DMS 273 (cell line): Measurements from ENCODE around the gene STAM.
"Not testable (repeated sequence)": the region's sequence is repeated elsewhere in the genome, so short reads cannot be mapped to it uniquely, and the experiment has no call there.

Experiments
- DNase-seq: peaks from one replicate; lab custom pipeline; 2025; ENCODE audit not compliant: unreplicated experiment; lab: John Stamatoyannopoulos, UW

STAM gene

DNA sequence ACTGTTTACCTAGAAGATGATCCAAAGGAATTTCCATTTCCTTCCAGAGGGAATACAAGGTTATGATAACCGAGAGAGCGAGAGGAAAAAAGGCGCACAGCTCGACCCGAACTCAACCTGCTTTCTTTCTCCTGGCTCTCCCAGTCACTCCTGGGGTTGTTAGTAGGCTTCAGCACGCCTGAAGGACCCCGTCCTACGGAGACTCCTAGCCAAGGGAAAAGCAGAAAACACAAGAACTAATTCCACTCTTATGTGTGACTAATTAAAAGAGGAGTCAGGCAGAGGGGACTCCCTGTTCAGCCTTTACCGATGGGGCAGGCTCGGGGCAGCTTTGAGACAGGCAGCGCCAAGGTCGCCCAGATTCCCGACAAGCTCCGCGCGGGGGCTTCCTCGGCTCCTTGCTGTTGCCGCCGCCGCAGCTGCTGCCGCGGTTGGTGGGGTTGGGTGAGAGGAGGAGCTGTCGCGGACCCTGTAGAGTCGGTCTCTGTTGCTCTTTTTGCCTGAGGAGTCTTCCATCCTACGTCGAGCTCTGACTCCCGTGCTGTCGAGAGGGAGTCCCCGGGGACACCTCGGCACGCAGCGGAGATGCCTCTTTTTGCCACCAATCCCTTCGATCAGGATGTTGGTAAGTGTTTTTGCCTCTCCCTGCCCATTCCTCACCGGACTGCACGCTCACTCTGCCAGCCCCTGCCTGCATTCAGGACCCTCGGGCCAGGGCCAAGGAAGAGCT is at the start of gene STAM:
Gene STAM (plus strand): TSS at position 397 of the 730 bp plus-strand sequence. CDS start 189 bp downstream, at position 586.
- peak; percentile 95 for DNase-seq

DNA sequence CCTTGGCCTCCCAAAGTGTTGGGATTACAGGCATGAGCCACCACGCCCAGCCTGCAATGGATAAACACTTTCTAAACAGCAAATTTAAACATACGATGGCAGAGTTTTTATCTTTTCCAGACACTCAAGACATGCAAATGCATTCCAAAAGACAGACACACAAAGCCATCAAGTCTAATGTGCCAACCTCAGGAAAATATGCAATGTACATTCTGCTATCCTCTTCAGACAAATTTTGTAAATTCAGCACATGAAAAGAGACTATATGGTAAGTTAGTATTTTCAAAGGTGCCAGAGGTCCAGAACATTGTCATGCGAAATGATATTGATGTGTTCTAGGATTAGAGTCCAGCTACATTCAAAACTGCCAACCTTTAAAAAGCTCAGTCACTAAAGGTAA is 46.6 kb upstream of the STAM start:
- DNase-seq, result no peak

DNA sequence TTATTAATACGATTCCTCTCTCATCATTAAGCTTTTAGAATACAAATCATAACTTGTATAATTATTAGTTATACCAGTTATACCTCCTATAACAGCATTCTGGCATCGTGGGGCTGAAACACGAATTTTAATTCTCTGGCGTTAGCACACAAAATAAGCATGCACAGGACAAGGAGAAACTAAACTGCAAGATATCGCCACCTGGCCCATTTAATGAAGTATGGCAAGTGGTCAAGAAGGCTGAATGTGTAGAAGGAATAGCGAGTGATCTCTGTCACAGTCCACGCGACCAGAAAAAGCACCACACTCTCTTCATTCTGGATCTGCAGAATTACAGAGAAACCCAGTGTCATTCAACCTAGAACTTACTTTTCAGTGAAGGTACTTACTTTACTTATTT is 44.9 kb upstream of the STAM start:
- DNase-seq, result peak; percentile 31

DNA sequence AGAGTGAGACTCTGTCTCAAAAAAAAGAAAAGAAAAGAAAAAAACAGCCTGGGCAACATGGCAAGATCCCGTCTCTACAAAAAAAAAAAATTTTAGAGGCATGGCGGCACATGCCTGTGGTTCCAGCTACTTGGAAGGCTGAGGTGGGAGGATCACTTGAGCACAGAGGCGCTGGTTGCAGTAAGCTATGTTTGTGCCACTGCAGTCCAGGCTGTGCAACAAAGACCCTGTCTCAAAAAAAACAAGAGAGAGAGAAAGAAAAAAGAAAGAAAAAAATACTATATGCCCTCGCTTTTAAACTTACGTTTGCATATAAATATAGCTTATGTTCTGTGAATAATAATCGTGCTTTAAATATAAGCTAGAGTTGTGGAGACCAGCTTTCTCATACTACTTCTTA is 38.0 kb upstream of the STAM start:
- no peak for DNase-seq

DNA sequence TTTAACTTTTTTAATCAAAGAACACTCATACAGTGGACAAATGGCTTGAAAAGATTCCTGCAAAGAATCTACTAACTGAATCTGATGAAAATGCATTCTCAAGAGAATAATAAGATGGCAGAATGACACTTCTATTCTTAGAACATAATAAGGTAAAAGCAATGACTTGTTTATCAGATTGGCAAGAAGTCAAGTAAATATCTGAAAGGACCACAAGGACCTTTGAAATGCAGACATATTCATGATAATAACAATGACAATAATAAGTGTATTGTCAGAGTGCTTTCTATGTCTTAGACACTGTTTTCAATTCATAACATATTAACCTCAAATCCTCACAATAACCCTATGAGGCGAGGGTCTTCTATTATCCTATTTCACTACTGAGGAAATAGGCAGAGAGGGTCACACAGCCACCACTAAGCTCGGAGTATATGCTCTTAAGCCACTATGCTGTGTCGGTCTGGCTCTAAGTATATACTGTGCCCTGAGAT is 37.4 kb upstream of the STAM start:
- no peak for DNase-seq

DNA sequence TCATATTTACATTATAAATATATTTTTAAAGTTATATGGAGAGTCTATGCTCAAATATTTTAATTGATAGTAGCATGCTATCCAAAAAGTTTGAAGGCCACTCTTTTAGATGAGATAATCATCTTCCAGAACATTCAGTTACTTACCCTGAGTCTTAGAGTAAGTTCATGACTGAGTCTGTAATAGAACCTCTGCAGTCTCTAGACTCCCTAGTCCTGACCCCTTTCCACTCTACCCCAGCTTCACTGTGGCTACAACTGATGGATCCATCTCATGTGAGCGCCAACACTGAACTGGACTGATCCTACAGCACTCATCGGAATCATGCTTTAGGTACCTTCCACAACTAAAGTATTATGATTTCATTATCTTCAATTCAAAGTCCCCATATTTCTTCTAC is 36.9 kb upstream of the STAM start:
- DNase-seq, result no peak

DNA sequence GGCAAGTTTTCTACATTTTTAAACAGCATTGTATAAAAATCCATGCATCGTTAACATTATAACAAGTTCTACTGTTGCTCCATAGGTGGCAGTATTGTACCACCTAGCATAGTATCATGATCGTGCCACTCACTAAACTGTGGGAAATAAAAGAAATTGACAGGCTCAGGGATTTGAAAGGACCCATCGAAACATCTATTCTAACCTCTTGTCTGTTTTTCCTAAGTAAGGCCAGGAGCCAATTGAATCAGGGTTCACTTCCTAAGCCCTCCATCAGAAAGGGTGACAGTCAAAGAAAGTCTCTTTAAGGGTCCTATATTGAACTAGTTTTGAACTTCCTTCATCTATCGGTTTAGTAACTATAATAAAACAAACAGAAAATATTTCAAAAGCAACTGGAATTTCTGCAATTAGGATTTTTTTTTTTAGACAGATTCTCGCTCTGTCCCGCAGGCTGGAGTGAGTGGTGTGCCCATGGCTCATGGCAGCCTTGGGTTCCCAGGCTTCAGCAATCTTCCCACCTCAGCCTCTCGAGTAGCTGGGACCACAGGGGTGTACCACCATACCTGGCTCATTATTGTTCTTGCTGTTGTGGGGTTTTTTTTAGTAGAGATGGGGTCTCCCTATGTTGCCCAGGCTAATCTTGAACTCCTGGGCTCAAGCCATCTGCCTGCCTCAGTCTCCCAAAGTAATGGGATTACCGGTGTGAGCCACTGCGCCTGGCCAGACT is 36.2 kb upstream of the STAM start:
- DNase-seq, result peak; percentile 66

DNA sequence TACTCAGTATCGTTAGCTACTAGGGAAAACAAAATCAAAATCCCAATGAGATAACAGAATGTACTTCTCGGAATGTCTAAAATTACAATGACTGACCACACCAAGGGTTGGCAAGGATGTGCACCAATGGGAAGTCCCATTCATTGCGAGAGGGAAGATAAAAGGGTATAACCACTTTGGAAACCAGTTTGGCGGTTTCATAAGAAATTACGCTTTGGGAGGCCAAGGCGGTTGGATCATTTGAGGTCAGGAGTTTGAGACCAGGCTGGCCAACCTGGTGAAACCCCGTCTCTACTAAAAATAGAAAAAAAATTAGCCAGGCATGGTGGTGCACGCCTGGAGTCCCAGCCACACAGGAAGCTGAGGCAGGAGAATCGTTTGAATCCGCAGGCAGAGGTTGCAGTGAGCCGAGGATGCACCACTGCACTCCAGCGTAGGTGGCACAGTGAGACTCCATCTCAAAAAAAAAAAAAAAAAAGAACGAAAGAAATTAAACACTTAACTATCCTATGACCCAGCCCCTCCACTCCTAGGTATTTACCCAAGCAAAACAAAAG is 34.4 kb upstream of the STAM start:
- DNase-seq, result no peak

DNA sequence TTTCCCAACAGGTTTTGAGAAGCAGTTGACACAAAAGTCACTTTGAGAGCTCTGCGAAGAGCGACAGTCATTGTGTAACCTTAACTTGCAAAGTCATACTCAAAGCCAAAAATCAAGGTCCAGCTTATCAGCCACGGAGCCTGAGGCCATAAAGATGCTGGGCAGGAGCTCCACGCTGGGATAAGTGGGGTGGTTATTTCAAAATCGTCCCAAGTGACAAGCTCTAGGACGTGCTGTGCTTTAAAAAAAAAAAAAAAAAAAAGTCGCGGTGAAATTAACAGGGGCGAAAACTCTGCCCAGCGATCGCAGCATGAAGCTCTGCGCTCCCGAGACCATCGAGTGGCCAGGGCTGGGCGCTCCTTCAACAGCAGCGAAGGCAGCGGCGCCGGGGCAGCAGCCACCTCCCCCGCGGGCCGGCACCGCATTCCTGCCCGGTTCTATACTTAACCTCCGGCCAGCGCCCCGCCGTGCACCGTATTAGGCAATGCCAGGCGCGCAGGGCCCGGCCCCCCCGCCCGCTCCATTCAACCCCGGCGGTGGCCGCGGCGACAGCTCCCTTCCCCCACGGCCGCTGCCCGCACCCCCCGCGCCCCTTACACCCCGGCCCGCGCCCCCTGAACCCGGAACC is 27.4 kb upstream of the STAM start:
- DNase-seq, result peak; percentile 67

DNA sequence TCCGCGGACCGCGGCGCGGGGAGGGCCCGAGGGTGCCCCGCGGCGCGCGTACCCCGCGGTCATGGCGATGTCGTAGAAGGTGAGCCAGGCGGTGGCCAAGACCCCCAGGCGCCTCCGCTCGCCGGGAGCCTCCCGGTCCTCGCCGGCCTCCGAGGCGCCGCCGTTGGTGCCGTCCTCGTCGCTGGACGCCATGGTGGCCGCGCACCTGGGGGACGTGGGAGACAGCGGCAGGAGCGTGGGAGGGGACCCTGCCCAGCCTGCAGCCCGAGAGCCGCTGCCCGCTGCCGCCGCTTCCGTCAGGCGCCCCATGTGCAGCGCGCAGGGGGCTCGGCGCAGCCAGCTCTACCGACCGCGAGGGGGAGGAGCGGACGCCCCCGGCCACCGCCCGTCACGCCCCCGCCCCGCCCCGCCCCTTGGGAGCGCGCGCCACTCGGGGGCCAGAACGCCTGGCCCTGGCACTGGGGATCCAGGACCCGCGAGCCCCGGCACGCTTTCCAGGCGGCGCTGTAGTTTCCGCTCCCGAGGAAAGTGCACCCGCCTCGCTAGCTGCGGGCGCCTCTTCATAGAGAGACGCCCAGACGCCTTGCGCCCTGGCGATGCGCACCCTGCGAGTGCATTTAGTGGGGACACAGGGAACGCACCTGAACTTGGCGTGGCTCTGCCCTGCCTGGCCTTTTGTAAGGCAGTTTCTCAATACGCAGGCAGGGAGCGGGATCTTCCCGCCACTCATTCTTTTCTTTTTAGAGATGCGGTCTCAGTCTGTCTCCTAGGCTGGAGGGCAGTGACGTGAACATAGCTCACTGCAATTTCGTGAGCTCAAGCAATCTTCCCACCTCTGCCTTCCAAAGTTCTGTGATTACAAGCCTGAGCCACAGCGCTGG is 26.7 kb upstream of the STAM start, which contains the start of gene HACD1:
Gene HACD1 (minus strand): TSS at position 344 of the 881 bp plus-strand sequence. CDS start 35 bp downstream, at position 309.
- peak; percentile 84 for DNase-seq

DNA sequence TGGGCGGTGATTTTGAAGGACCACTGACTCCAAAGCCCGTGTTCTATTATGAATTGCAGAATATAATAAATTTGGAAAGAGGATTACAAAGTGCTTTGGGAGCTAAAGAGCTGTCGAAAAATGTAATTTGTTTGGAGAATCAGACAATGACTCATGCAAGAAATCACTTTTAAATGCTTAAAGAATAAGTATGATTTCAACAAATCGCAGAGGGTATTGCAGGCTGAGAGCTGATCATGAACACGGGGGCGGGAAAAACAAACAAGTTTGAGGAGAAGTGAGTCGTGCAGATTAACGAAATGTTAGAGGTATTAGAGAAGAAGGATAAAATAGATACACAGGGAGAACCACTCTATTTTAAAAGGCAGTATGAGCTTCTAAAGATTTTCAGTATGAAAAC is 21.9 kb upstream of the STAM start:
- DNase-seq, result no peak

DNA sequence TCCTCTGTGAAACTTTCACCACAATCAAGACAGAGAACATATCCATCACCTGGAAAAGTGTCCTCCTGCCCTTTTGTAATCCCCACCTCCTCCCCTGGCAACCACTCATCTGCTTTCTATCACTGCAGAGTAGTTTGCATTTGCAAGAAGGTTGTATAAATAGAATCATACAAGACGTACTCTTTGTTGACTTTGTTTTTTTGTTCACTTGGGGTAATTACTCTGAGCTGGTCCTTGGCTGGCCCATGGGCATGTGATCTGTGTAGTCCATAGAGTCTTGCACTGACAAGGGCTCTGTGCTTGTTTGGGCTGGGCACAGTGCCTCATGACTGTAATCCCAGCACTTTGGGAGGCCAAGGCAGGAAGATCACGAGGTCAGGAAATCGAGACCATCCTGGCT is 19.0 kb upstream of the STAM start:
- DNase-seq, result no peak

DNA sequence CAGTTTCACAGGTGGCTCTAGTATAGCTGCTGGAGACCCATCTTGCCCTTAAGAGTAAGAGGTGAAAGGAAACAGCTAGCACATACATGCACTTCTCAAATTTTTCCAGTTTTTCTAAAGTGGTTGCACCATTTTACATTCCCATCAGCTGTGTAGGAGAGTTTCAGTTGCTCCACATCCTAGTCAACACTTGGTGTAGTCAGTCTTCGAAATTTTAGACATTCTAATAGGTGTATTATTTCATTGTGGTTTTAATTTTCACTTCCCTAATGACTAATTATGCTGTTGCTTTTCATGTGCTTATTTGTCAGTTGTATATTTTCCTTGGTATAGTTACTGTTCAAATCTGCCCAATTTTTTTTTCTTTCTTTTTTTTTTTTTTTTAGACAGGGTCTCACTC is 17.3 kb upstream of the STAM start:
- DNase-seq, result no peak

DNA sequence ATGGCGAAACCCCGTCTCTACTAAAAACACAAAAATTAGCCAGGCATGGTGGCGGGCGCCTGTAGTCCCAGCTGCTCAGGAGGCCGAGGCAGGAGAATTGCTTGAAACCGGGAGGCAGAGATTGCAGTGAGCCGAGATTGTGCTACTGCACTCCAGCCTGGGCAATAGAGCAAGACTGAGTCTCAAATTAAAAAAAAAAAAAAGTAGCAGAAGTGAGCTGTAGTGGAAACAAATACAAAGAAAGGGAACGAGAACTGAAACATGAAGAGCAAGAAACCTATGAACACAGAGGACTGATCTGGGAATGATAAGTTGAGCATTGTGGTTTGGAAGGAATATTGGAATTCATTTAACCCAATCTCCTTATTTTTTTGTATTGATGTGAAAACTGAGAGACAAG is 11.4 kb upstream of the STAM start:
- not testable (repeated sequence) for DNase-seq

DNA sequence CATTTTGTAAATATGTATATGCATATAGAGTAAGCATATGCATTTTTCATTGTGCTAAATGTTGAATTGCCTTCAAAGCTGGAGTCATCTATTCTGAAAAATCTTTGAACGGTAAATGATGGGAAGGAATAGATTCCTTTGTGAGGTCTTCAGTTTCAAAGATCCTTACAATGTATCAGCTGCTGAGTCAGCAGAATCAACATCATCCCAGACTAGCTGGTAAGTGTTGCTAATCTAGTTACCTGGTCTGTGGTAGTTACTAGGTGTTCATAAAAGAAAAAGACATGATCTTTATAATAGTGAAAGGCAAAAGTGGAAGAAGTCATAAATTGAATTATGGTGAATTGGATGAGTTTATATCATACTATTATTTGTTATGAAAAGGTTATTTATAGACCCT is 10.6 kb upstream of the STAM start:
- no peak for DNase-seq

DNA sequence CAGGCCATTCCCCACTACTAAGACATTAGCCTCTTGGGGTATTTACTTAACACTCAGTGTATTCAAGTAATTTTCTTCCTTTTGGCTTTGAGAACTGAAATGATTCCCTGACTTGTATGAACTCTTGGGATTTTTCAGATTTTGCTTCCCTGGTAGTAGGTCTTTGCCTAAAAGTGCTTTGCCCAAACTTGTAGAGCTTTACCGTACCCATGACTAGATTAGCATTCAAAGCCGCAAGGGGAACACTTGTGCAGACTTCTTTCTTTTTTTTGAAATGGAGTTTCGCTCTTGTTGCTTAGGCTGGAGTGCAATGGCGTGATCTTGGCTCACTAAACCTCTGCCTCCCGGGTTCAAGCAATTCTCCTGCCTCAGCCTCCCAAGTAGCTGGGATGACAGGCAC is 6.1 kb upstream of the STAM start:
- no peak for DNase-seq

DNA sequence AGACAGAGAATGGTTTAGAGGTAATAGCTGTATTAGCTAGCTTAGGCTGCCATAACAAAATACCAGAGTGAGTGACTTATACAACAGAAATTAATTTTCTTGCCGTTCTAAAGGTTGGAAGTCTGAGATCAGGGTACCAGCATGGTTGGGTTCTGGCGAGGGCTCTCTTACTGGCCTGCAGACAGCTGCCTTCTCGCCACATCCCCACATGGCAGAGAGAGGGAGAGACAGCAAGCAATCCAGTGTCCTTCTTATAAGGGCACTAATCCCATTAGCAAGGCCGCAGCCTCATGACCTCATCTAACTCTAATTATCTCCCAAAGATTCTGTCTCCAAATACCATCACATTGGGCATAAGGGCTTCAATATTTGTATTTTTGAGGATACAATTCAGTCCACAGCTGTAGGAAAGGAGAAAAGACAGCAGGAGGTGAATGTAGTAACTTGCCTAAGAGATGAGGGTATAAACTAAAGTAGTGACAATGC is 3.6 kb upstream of the STAM start:
- DNase-seq, result no peak

DNA sequence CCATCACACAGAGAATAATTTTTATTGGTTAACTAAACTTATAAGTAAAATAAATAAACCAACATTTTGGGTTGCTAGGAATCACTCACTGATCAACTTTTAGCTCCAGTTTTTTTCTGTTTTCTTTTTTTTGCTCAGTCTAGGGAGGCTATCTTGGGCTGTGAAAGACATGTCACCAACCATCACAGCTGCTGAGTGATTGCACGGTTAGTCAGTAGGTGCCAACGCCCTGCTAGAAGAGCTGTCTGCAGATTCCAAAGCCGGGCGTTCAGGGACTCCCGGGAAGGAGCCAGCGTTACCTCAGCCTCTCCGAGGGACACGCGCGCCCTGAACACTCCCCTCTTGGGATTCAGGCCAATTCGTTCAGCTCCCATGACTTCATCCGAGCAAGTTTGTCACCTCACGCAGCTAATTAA is 604 bp upstream of the STAM start:
- DNase-seq, result peak; percentile 90

DNA sequence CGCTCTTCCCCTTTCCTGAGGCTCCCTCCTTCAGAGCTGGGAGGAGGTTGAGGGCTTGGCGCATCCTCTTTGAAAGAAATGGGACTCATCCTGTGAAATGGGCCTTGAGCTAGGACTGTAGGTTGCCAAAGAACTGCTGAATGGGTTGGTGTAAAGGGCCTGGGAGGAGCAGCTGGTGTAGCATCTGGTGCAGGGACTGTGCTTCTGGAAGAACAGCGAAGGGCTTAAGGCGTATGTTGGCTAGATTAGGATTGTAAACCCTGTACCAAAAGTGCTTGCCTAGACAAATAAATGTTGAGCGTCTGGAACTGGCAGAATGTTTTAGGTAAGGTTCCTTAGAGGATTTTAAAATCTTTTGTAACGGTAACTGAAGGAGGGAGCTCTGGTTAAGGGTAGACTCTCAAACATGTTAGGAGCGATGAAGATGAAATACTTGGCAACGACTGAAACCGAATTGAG is 563 bp downstream of the STAM start:
- peak; percentile 88 for DNase-seq

DNA sequence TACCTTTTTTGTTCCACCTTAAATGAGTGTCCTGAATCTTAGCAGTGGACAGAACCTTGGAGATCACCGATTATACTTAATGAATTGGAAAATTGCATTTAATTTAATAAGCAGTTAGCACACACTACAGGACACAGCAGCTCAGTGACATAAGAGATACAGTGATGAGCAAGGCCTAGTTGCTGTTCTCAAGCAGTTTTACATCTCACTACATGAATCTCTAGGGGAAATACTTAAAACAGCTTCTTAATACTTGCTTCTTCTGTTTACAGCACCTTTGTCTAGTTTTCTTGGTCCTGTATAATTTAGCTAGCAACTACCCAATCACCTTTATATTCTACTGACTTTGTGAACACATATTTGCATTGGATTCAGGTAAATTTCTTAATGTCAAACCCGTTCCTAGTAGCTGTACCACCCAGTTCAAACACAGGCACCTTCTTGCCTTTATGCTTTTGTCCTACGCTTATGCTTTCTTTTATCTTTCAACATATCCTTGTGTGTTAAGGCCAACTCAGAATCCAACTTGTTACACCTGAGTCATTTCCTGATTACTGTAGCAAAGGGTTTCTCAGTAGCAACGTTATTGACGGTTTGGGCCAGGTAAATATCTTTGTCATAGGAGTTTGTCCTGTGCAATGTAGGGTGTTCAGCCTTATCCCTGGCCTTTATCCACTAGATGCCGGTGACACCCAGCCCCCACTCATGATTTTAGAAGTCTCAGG is 1.8 kb downstream of the STAM start:
- no peak for DNase-seq
